ENCODE data around the gene CACNA1I. TPM values are rescaled to one million over a fixed set of nuclear protein-coding genes. Genes with fewer than 3 reads are reported as not detected.

CACNA1I gene
- total and polyA plus RNA-seq, 2 experiments from 2014 or later = 0.04 to 0.24 TPM

DNA sequence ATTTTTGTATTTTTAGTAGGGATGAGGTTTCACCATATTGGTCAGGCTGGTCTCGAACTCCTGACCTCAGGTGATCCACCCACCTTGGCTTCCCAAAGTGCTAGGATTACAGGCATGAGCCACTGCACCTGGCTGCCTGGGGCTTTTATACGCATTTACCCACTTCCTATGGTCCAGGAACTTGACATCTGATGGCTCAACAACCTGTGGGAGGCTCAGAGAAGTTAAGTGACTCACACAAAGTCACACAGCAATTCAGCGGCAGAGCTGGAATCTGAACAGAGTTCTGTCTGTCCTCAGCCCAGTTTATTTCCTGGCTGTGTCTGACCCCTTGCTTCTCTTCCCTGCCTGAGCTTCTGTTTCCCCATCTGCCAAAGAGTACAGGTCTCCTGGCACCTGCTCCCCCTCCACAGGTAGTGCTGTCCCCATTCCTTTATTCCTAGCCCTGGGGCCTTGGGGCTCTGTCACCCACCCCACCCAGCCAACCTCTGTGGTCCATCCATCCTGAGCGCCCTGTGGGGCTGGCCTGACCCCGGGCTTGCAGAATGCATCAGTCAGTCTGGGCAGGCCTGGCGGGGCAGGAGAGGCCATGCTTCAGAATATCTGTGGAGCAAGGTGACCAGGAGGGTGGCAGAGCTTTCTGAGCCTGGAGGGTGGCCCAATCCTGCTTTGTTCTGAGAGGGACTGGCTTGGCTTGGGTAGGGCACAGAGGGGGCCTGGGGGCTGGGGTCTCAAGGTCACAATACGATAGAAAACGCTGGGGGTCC, 50.6 kb downstream of the CACNA1I start:
- TF ChIP-seq, protein P1, sequence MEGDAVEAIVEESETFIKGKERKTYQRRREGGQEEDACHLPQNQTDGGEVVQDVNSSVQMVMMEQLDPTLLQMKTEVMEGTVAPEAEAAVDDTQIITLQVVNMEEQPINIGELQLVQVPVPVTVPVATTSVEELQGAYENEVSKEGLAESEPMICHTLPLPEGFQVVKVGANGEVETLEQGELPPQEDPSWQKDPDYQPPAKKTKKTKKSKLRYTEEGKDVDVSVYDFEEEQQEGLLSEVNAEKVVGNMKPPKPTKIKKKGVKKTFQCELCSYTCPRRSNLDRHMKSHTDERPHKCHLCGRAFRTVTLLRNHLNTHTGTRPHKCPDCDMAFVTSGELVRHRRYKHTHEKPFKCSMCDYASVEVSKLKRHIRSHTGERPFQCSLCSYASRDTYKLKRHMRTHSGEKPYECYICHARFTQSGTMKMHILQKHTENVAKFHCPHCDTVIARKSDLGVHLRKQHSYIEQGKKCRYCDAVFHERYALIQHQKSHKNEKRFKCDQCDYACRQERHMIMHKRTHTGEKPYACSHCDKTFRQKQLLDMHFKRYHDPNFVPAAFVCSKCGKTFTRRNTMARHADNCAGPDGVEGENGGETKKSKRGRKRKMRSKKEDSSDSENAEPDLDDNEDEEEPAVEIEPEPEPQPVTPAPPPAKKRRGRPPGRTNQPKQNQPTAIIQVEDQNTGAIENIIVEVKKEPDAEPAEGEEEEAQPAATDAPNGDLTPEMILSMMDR (IDR thresholded peaks at IDR 0.05; ENCODE audit: low read depth, low read length) = no peak
- Histone ChIP-seq H3K4me1 (ENCODE audit: low read depth) (no peaks in the 10 kb centered on the region), H3K4me3 (no peak overlapping the region), H3K27ac (no peak overlapping the region), H3K36me3 (no peaks in the 10 kb centered on the region), H3K9me3 (ENCODE audit: low read depth) (no peaks in the 10 kb centered on the region), H3K27me3 (no peaks in the 10 kb centered on the region)
- no peak for DNase-seq (ENCODE audit: low read depth in 1 of 2, low spot score in 1 of 2)

DNA sequence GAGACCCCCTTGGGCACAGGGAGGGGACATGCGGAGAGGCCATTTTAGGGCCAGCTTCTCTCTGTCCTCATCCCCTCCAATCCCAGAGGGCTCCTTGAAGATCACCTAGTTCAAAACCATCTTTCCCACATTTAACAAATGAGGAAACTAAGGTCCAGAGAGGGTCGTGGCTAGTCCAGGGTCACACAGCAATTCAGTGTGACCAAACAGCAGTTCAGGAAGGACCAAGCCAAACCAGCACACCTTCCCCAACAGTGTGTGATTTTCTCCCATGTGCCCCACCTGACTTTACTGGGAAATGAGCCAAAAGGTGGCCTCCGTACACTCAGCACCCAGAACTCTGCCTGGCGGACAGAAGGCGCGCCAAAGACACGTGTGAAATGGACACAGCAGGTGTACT, 51.3 kb downstream of the CACNA1I start:
- no peaks in the 10 kb centered on the region for H3K4me1 ChIP-seq (ENCODE audit: low read depth)
- H3K27ac ChIP-seq = no peak overlapping the region
- no peaks in the 10 kb centered on the region for H3K36me3 ChIP-seq
- no peaks in the 10 kb centered on the region for H3K27me3 ChIP-seq
- DNase-seq (ENCODE audit: low read depth in 1 of 2, low spot score in 1 of 2) = no peak
- H3K9me3 ChIP-seq (ENCODE audit: low read depth) = no peaks in the 10 kb centered on the region
- no peak overlapping the region for H3K4me3 ChIP-seq
- TF ChIP-seq, protein P1 (IDR thresholded peaks at IDR 0.05; ENCODE audit: low read depth, low read length) = no peak

DNA sequence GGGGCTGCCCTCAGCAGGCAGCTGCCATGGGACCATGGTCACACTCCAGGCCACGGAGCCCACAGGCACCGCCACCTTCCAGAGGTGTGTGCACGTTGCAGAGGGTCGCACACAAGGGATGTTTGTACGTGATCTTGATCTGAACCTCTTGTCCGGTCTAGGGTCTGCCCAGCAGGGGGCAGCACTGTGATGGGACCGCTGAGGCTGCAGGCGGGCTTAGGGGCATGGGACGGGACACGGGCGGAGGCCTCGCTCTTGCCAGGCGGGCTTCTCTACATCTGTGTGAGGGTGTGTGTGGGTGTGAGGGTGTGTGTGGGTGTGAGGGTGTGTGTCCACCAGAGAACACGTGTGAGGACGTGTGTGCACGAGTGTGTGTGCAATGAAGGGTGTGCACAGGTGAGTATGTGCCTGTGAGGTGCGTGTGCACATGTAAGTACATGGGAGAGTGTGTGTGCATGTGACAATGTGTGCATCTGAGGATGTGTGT, 52.4 kb downstream of the CACNA1I start:
- no peak overlapping the region for H3K4me3 ChIP-seq
- H3K36me3 ChIP-seq = no peaks in the 10 kb centered on the region
- H3K4me1 ChIP-seq (ENCODE audit: low read depth) = no peaks in the 10 kb centered on the region
- peak; percentile 58 to 66 for DNase-seq (ENCODE audit: low read depth in 1 of 2, low spot score in 1 of 2)
- H3K9me3 ChIP-seq (ENCODE audit: low read depth) = no peaks in the 10 kb centered on the region
- no peak overlapping the region for H3K27ac ChIP-seq
- TF ChIP-seq, protein P1 (IDR thresholded peaks at IDR 0.05; ENCODE audit: low read depth, low read length) = peak; percentile 60
- no peaks in the 10 kb centered on the region for H3K27me3 ChIP-seq

DNA sequence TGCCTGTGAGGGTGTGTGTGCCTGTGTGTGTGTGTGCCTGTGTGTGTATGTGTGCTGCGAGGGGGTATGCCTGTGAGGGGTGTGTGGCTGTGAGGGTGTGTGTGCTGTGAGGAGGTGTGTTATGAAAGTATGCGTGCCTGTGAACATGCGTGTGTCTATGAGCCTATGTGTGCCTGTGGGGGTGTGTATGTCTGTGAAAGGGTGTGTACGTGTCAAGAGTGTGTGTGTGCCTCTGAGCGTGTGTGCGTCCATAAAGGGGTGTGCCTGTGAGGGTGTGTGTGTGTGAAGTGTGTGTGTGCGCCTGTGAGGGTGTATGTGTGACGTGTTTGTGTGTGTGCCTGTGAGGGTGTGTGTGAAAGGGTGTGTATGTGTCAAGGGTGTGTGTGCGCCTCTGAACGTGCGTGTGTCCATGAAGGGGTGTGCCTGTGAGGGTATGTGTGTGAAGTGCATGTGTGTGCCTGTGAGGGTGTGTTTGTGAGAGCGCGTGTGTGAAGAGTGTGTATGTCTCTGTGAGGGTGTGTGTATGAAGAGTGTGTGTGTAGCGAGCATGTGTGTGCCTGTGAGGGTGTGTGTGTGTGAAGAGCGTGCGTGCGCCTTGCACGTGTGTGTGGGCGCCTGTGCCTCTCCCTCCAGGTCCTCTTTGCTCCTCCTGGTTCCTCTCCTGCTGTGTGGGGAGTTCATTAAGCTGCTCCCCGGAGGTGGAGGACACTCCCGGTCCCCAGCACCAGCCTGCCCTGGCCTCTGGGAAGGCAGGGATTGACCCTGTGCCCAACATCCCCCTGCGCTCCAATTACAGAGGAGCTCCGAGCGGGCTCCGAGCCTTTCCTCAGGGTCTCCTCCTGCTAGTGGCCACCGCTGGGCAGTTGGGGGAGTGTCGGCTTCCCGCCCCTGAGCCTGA, 53.3 kb downstream of the CACNA1I start:
- H3K27ac ChIP-seq = no peak overlapping the region
- no peaks in the 10 kb centered on the region for H3K9me3 ChIP-seq (ENCODE audit: low read depth)
- H3K4me3 ChIP-seq = no peak overlapping the region
- H3K27me3 ChIP-seq = no peaks in the 10 kb centered on the region
- no peaks in the 10 kb centered on the region for H3K4me1 ChIP-seq (ENCODE audit: low read depth)
- TF ChIP-seq, protein P1 (IDR thresholded peaks at IDR 0.05; ENCODE audit: low read depth, low read length) = no peak
- no peaks in the 10 kb centered on the region for H3K36me3 ChIP-seq
- no peak for DNase-seq (ENCODE audit: low read depth in 1 of 2, low spot score in 1 of 2)

DNA sequence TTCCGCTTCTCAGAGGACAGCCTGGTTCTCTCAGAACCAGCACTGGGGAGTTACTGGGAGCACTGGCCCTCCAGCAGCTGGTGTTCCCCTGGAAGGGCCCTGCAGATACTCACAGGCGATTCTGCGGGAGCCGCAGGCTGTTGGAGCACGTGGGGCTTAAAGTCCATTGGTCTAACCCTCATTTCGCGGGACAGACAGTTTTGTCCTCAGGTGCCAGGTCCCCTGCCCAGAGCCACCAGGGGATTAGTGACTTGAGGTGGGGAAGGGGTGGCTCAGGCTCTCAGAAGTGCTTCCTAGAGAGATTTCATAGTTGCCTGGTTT, 53.9 kb downstream of the CACNA1I start:
- Histone ChIP-seq H3K4me3 (no peak overlapping the region), H3K27ac (no peak overlapping the region), H3K36me3 (no peaks in the 10 kb centered on the region), H3K9me3 (ENCODE audit: low read depth) (no peaks in the 10 kb centered on the region), H3K27me3 (no peaks in the 10 kb centered on the region), H3K4me1 (ENCODE audit: low read depth) (no peaks in the 10 kb centered on the region)
- DNase-seq (ENCODE audit: low read depth in 1 of 2, low spot score in 1 of 2) = peak in 1 of 2 donors; percentile 9
- TF ChIP-seq, protein P1 (IDR thresholded peaks at IDR 0.05; ENCODE audit: low read depth, low read length) = no peak

Measured in cardiac muscle cell (in vitro differentiated cells and primary cell).